ENCODE data around the gene COX7C.

The COX7C gene

DNA sequence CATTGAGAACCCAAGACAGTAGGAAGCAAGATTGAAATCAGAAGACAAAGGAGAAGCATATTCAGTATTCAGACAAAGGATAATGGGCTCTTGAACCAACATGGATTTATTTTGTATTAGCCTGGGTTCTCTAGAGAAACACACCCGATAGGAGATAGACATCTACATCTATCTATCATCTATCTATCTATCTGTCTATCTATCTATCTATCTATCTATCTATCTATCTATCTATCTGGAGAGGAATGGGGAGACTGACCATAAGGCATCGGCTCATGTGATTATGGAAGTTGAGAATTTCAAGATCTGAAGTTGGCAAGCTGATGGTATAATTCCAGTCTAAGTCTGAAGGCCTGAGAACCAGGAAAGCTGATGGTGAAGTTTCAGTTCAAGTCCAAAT is 13.4 kb downstream of the COX7C start:
- DNase-seq: no peak
- TF ChIP-seq POLR2A (IDR thresholded peaks at IDR 0.05; ENCODE audit: low read length) (no peak), GATA1 (IDR thresholded peaks at IDR 0.05; ENCODE audit: low read depth, low read length) (no peak)

GRCh38 chr5:86640998-86641397 is 23.3 kb downstream of the COX7C start:
- TF ChIP-seq GATA1 (IDR thresholded peaks at IDR 0.05; ENCODE audit: low read depth, low read length): no peak
- no peak for TF ChIP-seq POLR2A (IDR thresholded peaks at IDR 0.05; ENCODE audit: low read length)

GRCh38 chr5:86644843-86645242 is 27.1 kb downstream of the COX7C start:
- DNase-seq: no peak
- TF ChIP-seq POLR2A (IDR thresholded peaks at IDR 0.05; ENCODE audit: low read length) (no peak), GATA1 (IDR thresholded peaks at IDR 0.05; ENCODE audit: low read depth, low read length) (no peak)

More at GRCh38 chr5:86640998-86641397, 23.3 kb downstream of the COX7C start:
- no peak for DNase-seq

DNA sequence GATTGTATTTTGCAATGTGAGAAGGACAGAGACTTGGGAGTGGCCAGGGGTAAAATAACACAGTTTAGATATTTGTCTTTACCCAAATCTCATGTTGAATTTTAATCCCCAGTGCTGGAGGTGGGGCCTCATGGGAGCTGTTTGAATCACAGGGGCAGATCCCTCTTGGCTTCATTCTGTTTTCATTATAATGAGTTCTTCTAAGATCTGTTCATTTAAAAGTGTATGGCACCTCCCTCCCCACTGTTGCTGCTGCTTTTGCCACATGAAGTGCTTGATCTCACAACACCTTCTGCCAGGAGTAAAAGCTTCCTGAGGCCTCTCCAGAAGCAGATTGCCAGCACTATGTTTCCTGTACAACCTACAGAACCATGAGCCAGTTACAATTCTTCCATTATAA is 28.1 kb downstream of the COX7C start:
- no peak for TF ChIP-seq POLR2A (IDR thresholded peaks at IDR 0.05; ENCODE audit: low read length)
- no peak for TF ChIP-seq GATA1 (IDR thresholded peaks at IDR 0.05; ENCODE audit: low read depth, low read length)

GRCh38 chr5:86646671-86647070 is 28.9 kb downstream of the COX7C start:
- TF ChIP-seq GATA1 (IDR thresholded peaks at IDR 0.05; ENCODE audit: low read depth, low read length) (no peak), POLR2A (IDR thresholded peaks at IDR 0.05; ENCODE audit: low read length) (no peak)
- DNase-seq: no peak

More for the DNA sequence above, 28.1 kb downstream of the COX7C start:
- no peak for DNase-seq

- DNase-seq: no peak
- no peak for TF ChIP-seq POLR2A (IDR thresholded peaks at IDR 0.05; ENCODE audit: low read length)
- no peak for TF ChIP-seq GATA1 (IDR thresholded peaks at IDR 0.05; ENCODE audit: low read depth, low read length)
These were observed 32.2 kb downstream of the COX7C start for GRCh38 chr5:86649832-86650505.

DNA sequence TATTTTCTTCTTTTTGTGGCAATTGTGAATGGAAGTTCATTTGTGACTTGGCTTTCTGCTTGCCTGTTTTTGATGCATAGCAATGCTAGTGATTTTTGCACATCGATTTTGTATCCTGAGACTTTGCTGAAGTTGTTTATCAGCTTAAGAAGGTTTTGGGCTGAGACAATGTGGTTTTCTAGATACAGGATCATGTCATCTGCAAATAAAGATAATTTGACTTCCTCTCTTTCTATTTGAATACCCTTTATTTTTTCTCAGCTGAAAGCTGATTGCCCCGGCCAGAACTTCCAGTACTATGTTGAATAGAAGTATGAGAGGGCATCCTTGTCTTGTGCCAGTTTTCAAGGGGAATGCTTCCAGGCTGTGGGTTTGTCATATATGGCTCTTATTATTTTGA is 43.0 kb downstream of the COX7C start:
- peak; percentile 46 to 81 for DNase-seq

- TF ChIP-seq GATA1 (IDR thresholded peaks at IDR 0.05; ENCODE audit: low read depth, low read length) (no peak), POLR2A (IDR thresholded peaks at IDR 0.05; ENCODE audit: low read length) (no peak)
- DNase-seq: no peak
These were observed 46.4 kb downstream of the COX7C start for GRCh38 chr5:86664173-86664572.

DNA sequence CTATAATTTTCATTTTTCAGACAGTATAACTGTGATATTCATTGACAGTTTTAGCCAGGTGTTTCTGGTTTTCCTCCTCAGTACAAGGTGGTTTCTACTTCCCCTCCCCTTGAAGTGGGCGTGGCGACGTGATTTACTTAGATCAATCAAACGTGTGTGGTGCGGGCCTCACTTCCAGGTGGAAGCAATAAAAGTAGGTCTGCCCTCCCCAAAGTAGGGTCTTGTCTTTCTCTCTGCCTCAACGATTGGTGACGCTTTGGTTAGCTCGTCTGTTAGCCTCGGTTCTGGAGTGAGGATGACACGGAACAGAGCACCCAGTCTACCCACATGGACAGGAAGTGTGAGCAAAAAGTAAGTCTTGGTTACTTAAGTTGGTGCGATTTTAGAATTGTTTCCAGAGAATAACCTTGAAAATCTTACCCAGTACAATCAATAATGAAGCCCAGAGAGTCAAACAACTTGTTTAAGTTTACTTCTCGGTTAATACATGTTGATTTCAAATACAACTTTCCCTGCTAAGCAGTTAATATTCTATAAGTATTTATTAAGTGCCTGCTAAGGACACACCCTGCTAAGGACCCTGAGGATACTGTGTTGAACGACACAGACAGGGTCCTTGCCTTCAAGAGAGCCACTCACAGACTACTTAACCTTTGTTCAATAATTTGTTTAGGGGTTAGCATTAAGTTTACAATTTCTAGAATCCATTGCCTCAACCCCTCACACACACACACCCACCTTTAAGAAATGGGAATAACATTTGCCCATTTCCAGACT is 48.4 kb downstream of the COX7C start:
- TF ChIP-seq GATA1 (IDR thresholded peaks at IDR 0.05; ENCODE audit: low read depth, low read length) (no peak), POLR2A (IDR thresholded peaks at IDR 0.05; ENCODE audit: low read length) (no peak)
- DNase-seq: no peak

DNA sequence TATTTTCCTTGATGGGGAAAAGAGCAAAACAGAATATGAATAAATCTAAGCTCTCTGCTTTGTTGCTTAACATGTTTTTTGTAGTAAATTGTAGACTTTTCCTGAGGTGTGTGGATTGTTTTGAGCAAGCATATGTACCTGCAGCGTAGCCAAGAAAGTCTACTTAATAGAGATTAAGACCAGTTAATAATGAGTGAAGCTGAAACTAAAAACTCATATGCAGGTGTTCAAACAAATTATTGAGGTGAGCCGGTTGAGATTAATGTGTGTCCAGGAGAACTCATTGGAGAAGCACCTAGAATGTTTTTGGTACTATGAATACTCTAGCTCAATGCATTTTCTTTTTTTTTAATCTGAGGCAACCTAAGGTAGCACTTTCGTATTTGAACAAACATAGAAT is 49.2 kb downstream of the COX7C start:
- DNase-seq: no peak

More for the DNA sequence above, 49.2 kb downstream of the COX7C start:
- no peak for TF ChIP-seq GATA1 (IDR thresholded peaks at IDR 0.05; ENCODE audit: low read depth, low read length)
- no peak for TF ChIP-seq POLR2A (IDR thresholded peaks at IDR 0.05; ENCODE audit: low read length)

All from erythroblast (primary cell).